Esophagus muscularis mucosa (tissue), 4 donors: ENCODE results near the gene KDSR. TPM values are rescaled to one million over a fixed set of nuclear protein-coding genes. Genes with fewer than 3 reads are reported as not detected.

ENCODE experiments used
- DNase-seq: peaks from one replicate; pipeline ENCODE4 v3.0.0-alpha.2; 2017; ENCODE audit errors: extremely low spot score
- H3K27ac ChIP-seq, 4 donors: fragments of 200-600 bp; sonication (generic); replicated peaks in 1 of 4; 1 replicate in 3 of 4; 2 replicates in 1 of 4; pipeline ENCODE4 v1.5.1; 2016 to 2019; ENCODE audit warnings: mild to moderate bottlenecking in 1 of 4
- H3K27me3 ChIP-seq, 4 donors: fragments of 200-600 bp; sonication (generic); one replicate each; pipeline versions ENCODE4 v1.5.1 to v1.6.0; 2016 to 2019
- H3K36me3 ChIP-seq, 4 donors: fragments of 200-600 bp; sonication (generic); one replicate each; pipeline ENCODE4 v1.5.1; 2016 to 2019
- H3K4me1 ChIP-seq, 4 donors: fragments of 200-600 bp; sonication (generic); one replicate each; pipeline ENCODE4 v1.5.1; 2016 to 2019
- H3K4me3 ChIP-seq, 4 donors: fragments of 200-600 bp; sonication (generic); 1 replicate in 2 of 4; 2 replicates in 2 of 4; pipeline ENCODE4 v1.5.1; 2016 to 2019; ENCODE audit warnings: mild to moderate bottlenecking in 4 of 4, moderate library complexity in 1 of 4
- H3K9me3 ChIP-seq, 4 donors: fragments of 200-600 bp; sonication (generic); 1 replicate in 3 of 4; 2 replicates in 1 of 4; pipeline ENCODE4 v1.5.1; 2016 to 2019
- CTCF ChIP-seq, 3 experiments: fragments of 200-600 bp in 2 of 3; fragments of 450-650 bp in 1 of 3; sonication (generic) in 2 of 3; IDR thresholded peaks; one replicate each; pipeline ENCODE4 v1.5.1; 2017 to 2019; ENCODE audit warnings: antibody characterized with exemption in 3 of 3, mild to moderate bottlenecking in 2 of 3, moderate library complexity in 1 of 3
- EP300 ChIP-seq: sonication (generic); formaldehyde crosslinking; IDR thresholded peaks from one replicate; pipeline ENCODE4 v1.6.1; 2017; ENCODE audit warnings: antibody characterized with exemption
- POLR2A ChIP-seq: fragments of 450-650 bp; IDR thresholded peaks from one replicate; pipeline ENCODE4 v1.6.1; 2017; ENCODE audit warnings: antibody characterized with exemption, moderate library complexity, mild to moderate bottlenecking, low read depth
- POLR2AphosphoS5 ChIP-seq, 2 donors: sonication (generic); formaldehyde crosslinking; IDR thresholded peaks; one replicate each; pipeline ENCODE4 v1.6.1; 2017; ENCODE audit warnings: antibody characterized with exemption in 2 of 2
- WGBS: methylation state at CpG from one replicate; pipeline ENCODE4 v1.1.5; 2018; 5-methylcytosine and 5-hydroxymethylcytosine counted together
- intact Hi-C: fragments of 100-400 bp; cut with DNase I; formaldehyde crosslinking; loops from one replicate; pipeline ENCODE4 v1.15.1; 2023
- total RNA-seq, 4 donors: library from RNA; depleted of rRNA; stranded (reverse); fragments of >200 nt; gene quantifications; one replicate each; pipeline versions ENCODE4 v1.1.0 to v1.2.1, GENCODE V29; 2016

Gene KDSR
- total RNA-seq, 4 donors from 2014 or later = 41.8 to 58.8 (median 49.8) TPM

DNA sequence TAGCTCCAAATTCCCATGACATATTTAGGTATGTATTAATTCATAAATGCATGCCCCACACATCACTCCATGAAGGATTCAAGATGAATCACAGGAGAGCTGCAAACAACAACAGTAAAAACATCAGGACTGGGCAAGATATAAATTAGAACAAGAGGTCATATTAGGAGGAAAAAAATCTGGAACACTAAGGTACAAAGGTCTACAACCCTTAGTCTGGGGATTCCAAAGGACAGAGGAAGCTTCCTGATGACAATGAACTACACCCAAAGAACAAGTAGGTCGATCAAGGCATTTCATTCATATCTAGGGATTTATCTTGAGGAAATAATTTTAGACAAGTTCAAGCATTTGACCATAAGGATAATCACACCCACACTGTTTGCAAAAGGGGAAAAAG, 40.7 kb upstream of the KDSR start:
- Histone ChIP-seq H3K27me3 (no peaks in the 10 kb centered on the region), H3K4me3 (no peak overlapping the region), H3K36me3 (peaks cover 37 to 76% (median 67%) of the 10 kb centered on the region in 4 donors), H3K4me1 (peaks cover 0 to 7% (median 2%) of the 10 kb centered on the region in 4 donors), H3K9me3 (no peaks in the 10 kb centered on the region), H3K27ac (no peak overlapping the region)
- DNase-seq = no peak
- no peak for TF ChIP-seq CTCF (IDR thresholded peaks at IDR 0.05)
- no peak for TF ChIP-seq EP300
- no peak for TF ChIP-seq POLR2AphosphoS5 (IDR thresholded peaks at IDR 0.05)
- TF ChIP-seq POLR2A = no peak
- intact Hi-C loops = no loop called here
- WGBS = 87% methylated on average over 1 of the region's 1 CpG

- H3K4me1 ChIP-seq = peaks cover 0 to 7% (median 2%) of the 10 kb centered on the region in 4 donors
- no peak overlapping the region for H3K4me3 ChIP-seq
- WGBS = 90% methylated on average over 3 of the region's 3 CpGs
- H3K36me3 ChIP-seq = peaks cover 44 to 87% (median 80%) of the 10 kb centered on the region in 4 donors
- H3K9me3 ChIP-seq = no peaks in the 10 kb centered on the region
- intact Hi-C loops = no loop called here
- no peaks in the 10 kb centered on the region for H3K27me3 ChIP-seq
- TF ChIP-seq POLR2AphosphoS5 (IDR thresholded peaks at IDR 0.05) (no peak), POLR2A (no peak), EP300 (no peak), CTCF (IDR thresholded peaks at IDR 0.05) (no peak)
- H3K27ac ChIP-seq = no peak overlapping the region
- DNase-seq = no peak
Observed at GRCh38 chr18:63405986-63406385, 39.0 kb upstream of the KDSR start.

- 95% methylated on average over 8 of the region's 8 CpGs for WGBS
- TF ChIP-seq POLR2A (no peak), EP300 (no peak)
- DNase-seq = no peak
- Histone ChIP-seq H3K27me3 (no peaks in the 10 kb centered on the region), H3K36me3 (peaks cover 54 to 87% (median 78%) of the 10 kb centered on the region in 4 donors), H3K4me1 (peaks cover 0 to 4% (median 0%) of the 10 kb centered on the region in 4 donors), H3K9me3 (no peaks in the 10 kb centered on the region), H3K27ac (no peak overlapping the region), H3K4me3 (no peak overlapping the region)
- intact Hi-C loops = no loop called here
Observed at GRCh38 chr18:63402246-63403162, 35.5 kb upstream of the KDSR start.

- Histone ChIP-seq H3K4me3 (no peak overlapping the region), H3K36me3 (peaks cover 73 to 100% (median 92%) of the 10 kb centered on the region in 4 donors), H3K27me3 (no peaks in the 10 kb centered on the region), H3K9me3 (no peaks in the 10 kb centered on the region), H3K27ac (no peak overlapping the region), H3K4me1 (no peaks in the 10 kb centered on the region)
- intact Hi-C loops = no loop called here
- DNase-seq = no peak
- TF ChIP-seq CTCF (IDR thresholded peaks at IDR 0.05) (no peak), POLR2AphosphoS5 (IDR thresholded peaks at IDR 0.05) (no peak)
- 95% methylated on average over 3 of the region's 3 CpGs for WGBS
Observed at GRCh38 chr18:63399300-63399699, 32.3 kb upstream of the KDSR start.

- 93% methylated on average over 1 of the region's 1 CpG for WGBS
- TF ChIP-seq EP300 (no peak), POLR2A (no peak), CTCF (IDR thresholded peaks at IDR 0.05) (no peak), POLR2AphosphoS5 (IDR thresholded peaks at IDR 0.05) (no peak)
- Histone ChIP-seq H3K4me1 (no peaks in the 10 kb centered on the region), H3K9me3 (no peaks in the 10 kb centered on the region), H3K27me3 (no peaks in the 10 kb centered on the region), H3K36me3 (peaks cover 61 to 100% (median 91%) of the 10 kb centered on the region in 4 donors), H3K4me3 (no peak overlapping the region), H3K27ac (no peak overlapping the region)
- intact Hi-C loops = no loop called here
- DNase-seq = no peak
Observed at GRCh38 chr18:63397349-63397748, 30.3 kb upstream of the KDSR start.
